Astrocyte of the hippocampus (primary cell): ENCODE data around the gene CD151.
A peak's percentile ranks its signal among the peaks of the same experiment; 100 is the strongest.

Source experiments
- DNase-seq: peaks from one replicate; pipeline ENCODE4 v3.0.0; 2011; ENCODE audit warnings: low read depth, low spot score

CD151 gene

DNA sequence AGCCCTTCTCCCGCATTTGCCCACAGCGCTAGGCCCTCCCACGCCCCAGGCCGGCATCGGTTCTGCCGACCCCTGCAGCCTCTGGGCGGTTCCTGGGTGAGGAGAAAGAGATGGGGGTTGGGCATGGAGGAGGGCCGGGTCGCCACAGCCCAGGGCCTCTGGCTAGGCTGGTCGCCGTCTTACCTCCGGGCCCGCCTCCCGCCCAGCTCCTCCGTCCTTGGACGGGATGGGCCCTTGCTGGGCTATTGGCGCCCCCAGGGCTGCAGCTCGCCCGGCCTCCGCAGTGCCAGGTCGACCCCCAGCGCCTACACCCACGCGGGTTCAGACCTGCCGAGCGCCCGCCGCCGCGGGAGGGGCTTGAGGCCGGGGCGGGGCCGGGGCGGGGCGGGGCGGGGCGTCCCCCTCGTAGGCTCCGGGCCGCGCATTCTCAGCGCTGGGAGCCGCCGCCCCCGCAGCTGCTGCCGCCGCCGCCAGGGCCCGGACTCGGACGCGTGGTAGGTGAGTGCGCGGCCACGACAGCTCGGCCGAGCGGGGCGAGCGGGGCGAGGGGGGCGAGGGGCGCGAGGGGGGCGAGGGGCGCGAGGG is at the start of gene CD151:
CD151 (plus strand) TSS at position 424 of the 585 bp plus-strand sequence. CDS start 3,118 bp downstream, outside the sequence.
- peak; percentile 86 for DNase-seq

DNA sequence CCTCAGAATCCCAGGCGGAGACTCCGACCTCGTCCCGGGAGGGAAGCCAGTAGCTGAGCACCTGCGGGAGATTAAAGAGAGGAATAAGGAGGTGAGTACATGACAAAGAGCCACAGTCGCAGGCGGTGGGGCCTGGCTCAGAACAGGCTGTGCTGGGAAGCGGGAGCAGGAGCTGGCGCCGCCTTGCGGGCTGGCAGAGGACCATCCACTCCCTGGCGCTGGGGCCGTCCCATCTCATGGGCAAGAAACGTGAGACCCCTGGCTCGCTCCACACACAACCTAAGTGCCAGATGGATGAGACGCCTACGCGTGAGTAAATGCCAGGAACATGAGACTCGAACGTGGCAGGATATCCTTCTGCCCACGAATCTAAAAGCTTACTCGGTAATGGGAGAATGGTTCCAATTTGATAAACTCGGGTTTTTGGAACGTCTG is 49.2 kb upstream of the CD151 start:
- peak; percentile 94 for DNase-seq

DNA sequence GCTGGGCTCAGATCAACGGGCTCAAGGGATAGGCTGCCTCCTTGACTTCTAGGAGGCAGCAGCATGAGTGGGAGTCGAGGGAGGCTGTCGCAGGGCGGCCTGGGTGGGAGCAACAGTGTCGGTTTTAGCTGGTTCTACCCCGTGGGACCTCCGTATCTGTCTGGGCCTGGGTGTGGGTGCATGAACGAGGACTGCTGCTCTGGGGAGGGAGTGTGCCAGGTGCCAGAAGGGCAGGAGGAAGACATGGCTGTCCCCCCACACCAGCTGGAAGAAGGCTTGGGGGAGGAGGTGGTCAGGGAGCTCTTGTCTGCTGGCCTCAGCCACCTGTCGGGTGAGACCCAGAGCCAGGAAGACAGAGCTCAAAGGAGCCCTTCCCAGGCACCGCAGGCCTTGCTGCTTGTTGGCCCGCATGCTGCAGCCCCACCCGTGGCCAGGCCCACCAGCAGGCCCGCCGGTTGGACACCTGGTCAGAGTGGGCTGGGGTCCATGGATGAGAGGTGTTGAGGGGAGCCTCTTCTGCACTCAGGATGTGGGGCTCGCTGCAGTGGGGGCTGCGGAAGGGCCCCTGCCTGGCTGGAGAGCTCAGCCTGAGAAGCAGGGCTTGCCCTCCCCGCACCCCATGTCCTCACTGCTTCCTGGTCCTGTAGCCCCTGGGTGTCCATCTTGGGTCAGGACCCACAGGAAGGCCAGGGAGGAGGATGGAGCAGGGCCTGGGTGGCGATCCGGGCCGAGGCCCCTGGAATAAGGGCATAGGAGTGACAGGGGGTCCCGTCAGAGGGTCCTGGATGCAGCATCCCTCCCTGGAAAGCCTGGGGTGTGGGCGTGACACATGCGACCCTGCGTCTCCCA is 46.3 kb upstream of the CD151 start:
- DNase-seq, result no peak

DNA sequence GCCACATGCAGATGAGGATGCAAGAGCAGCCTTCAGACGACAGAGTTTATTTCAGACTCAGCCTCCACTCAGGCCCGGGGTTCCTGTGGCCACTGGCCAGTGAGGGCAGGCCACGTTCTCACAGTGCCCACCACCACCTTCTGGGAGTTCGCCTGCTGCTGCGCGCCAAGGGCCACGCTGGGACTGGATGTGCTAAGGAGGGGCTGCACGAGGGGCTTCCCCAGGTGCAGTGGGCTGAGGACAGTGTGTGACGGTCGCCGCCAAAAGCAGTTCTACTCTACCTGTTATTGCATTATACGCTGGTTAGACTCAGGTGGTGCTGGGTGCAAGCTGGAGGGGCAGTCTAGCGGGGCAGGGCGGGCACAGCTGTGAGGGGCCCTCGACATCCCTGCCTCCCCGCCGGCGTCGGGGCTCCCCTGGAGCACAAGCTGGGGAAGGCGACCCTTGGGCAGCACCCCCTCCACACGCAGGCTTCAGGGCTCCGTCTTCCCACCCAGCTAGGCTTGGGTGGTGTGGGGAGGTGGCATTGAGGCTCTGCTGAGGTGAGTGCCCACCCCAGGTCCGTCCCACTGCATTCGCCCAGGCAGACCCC is 45.6 kb upstream of the CD151 start:
- DNase-seq, result no peak

DNA sequence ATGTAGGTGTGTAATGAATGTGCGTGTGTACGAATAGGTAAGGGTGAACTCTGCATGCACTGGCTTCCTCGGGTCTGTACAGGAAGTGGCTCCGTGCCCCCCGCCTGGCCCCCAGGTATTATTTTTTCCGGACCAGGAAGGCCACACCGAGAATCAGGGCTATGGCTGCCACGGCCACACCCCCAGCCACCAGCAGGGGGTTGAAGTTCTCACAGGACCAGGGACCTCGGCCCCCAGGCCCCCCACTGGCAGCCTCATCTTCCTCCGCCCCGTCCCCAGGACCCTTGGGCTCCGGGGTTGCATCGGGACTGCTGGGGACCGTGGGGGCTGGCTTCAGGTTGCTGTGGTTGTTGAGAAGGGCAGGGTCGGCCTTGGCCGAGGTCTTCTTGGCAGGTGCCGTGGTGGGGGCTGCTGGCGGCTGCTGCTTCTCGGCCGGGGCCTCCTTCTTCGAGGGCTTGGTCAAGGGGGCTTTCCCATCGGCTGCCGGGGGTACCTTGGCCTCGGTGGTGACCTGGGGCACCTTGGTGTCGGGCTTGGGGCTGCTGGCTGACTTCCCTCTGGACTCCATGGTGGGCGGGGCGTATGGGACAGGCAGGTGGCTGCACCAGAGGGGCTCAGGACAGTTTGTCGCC is 44.6 kb upstream of the CD151 start:
- no peak for DNase-seq

DNA sequence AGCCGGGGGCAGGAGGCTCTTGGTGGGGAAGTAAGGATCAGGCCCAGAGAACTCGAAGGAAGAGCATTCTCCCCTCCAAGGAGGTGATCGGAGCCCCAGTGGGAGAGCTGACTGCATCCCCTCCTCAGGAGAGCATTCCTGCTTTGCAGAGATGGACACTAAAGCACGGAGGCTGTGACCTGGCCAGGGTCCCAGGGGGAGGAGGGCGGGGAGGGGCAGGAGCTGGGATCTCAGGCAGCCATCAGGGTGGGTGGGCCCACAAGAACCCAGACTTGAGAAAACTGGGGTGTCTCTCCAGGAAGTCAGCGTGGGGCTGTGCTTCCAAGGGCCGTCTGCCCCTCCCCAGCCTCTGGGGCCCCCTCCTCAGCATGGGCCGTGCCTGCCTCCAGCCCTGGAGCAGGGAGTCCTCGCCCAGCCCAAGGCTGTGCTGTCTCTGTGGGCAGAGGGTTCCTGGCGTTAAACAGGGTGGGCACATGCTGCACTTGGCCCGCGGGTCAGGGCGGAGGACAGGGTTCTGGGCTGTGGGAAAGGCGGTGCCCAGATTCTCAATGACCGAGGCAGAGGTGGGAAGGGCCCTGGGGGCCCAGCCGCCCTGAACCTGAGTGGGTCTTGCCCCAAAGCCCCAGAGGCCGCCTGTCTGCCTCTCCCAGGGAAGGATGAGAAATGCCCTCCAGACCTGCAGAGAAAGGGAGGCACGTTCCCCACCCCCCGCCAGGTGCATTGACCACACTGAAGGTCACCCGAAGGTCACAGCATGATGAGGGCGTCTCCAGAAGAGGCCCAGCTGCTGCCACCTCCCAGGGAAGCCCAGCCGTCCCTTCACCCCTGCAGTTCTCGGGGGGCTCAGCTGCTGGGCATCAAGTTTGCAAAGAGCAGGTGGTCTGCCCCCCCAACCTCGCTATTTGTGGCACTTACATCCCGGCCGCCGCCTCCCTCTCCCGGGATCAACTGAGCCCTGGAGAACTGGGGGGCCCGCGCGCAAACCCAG is 43.5 kb upstream of the CD151 start:
- no peak for DNase-seq

DNA sequence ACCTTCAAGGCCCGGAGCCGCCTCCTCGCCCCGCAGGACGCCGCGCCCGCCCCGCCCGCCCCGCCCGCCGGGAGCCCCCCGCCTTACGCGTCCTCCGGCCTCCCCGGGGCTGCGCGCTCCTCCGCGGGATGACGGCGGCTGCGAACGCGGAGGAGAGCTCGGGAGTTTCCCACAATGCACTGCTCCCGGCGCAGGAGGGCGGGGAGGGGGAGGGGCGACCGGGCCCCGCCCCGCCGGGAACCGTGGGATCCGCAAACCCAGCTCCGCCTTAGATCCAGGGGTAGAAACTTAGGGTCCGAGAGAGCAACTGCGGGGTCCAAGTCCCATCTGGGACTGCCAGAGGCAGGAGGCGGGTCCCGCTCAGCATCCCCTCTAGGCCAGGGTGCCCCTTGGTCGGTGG is 42.8 kb upstream of the CD151 start, which contains the start of gene CEND1:
CEND1 (minus strand) TSS at position 148 of the 400 bp plus-strand sequence. CDS start 1,514 bp downstream, outside the sequence.
- peak; percentile 85 for DNase-seq

DNA sequence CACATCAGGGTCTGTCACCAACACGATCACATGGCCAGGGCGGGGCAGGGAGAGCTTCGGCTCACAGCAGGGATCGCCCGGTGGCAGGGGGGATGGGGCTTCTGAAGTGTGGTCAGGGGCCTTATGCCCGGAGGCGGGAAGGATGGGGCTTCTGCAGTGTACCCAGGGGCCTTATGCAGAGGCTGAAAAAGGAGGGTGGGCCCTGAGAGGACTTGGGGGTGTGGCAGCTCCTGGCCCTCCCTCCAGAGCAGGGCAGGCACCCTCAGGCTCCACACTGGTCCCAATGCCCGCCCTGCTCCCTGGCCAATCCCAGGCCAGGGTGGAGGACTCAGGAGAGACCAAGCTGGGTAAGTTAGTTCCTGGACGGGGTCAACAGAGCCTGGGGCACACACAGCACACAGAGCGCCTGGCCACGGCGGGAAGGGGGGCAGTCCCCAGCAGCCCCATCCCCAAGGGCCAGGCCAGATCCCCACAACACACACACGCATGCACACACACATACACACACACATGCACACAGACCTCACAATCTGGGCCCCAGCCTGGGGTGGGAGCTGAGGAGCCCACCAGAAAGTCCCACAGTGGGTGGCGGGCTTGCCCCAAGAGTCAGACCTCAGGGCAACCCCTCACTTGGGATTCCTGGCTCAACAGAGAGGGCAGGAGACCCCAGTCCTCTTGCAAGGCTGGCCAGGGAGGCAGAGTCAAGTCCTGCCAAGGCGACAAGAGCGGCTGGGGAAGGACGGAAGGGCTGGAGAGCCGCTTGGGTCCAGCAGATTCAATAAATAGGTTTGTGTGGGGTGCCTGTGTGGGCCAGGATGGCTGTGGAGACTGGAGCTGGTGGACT is 41.8 kb upstream of the CD151 start:
- peak; percentile 38 for DNase-seq

DNA sequence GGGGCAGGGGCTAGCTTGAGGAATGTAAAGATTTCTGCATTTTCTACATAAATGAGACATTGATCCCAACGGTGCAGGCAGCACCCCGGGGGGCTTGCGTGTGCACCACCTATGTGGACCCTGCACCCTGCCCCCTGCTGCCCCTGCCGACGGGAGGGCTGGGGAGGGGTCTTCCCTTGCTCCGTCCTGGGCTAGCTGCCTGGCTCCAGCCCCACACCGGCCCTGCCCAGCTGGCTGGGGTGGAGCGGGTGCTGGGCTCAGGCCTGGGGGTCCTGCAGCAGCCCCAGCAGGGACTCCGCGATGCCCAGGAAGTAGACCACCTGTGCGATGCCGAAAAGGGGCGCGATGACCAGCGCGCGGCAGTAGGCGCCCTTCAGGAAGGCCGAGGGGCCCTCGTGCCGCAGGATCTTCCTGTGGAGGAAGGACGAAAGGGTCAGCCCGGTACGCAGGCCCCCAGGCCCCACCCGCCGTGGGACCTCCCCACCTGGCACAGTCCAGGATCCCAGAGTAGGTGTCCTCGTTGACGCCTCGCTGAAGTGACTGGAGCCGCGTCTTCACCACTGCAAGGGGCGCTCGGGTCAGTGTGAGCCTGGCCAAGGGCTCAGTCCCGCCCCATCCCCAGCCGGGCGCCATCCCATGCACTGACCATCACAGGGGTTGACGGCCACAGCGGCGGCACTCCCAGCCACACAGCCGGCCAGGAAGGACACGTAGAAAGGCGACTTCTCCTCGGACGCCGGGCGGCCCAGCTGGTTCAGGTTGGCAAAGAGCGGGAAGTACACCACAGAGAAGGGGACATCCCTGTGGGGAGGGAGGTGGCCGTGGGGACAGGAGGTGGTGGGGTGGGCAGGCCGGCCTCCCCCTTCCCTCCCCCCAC is 40.9 kb upstream of the CD151 start:
- DNase-seq, result no peak

DNA sequence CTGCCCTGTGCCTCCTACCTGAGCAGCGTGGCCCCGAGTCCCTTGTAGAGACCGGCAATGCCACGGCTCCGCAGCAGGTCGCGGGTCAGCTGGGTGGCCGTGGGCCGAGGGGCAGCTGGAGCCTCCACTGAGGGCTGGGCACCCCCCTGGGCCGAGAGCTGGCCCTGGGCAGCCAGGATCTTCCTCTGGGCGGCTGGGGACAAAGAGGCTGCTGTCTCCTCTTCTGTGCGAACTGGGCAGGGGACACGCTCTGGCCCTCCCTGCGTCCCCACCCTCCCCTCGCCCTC is 40.3 kb upstream of the CD151 start:
- DNase-seq, result no peak

DNA sequence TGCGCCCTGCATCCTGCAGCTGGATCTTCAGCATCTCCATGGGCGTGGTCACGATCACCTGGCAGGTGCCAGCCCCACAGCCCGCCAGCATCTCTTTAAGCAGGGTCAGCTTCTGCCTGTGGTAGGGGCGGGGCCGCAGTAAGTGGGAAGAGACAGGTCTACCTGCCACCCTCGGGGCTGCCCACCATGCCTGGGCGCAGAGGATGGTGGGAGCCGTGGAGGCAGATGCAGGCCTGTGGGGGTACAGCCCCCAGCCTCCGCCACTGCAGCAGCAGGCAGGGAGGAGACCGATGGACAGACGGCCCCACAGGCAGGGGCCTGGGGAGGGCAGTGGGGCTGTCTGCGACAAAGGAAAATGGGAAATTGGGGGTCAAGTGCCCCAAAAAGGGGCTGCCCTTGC is 39.9 kb upstream of the CD151 start:
- no peak for DNase-seq

DNA sequence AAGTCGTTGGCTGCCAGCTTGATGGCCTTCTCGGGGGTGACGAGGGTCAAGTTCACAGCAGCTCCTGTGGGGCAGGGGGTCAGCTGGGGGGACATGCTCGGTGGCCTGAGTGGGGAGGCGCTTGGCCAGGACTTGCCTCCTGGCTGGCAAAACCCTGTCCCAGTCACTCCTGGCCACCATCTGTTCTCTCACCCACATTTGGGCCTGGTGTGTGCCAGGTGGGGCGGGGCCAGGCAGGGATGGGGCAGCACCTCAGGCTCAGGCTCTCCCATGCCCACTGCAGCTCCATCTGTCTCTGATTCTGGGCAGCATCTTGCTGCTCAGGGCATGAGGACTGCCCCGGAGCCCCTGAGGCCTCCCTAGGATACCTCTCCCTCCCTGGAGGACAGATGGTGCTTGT is 39.2 kb upstream of the CD151 start:
- DNase-seq, result no peak

DNA sequence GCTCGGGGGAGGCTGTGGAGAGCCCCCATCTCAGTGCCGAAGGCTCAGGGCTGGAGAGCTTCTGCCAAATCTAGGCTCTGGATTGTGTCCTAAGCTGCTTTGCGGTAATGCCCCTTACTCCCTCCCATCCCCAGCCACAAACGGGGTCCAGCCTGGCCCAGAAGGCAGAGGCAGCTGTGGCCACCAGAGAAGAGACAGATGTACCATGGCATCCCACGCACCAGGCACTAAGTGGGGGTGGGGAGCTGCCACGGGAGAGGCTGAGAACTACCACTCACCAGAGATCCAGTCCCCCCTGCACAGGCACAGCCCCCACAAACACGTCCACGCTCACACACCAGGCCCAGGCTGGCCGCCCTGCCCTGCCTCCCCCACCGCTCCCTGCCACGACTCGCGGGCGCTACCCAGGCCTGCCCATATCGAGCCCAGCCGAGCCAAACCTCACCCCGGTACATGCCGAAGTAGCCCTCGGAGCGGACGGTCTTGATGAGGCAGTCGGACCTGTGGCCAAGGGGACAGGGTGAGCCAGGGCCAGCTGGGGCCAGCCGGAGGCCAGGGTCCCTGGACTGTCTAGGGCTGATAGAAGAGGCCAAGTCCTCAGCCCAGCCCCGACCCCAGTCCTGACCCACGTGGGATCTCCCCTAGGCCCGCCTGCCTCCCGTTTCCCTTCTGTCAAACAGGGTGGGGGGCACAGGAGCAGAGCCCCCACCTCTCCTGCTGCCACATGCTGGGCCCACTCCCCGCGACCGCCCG is 38.6 kb upstream of the CD151 start:
- DNase-seq, result no peak

DNA sequence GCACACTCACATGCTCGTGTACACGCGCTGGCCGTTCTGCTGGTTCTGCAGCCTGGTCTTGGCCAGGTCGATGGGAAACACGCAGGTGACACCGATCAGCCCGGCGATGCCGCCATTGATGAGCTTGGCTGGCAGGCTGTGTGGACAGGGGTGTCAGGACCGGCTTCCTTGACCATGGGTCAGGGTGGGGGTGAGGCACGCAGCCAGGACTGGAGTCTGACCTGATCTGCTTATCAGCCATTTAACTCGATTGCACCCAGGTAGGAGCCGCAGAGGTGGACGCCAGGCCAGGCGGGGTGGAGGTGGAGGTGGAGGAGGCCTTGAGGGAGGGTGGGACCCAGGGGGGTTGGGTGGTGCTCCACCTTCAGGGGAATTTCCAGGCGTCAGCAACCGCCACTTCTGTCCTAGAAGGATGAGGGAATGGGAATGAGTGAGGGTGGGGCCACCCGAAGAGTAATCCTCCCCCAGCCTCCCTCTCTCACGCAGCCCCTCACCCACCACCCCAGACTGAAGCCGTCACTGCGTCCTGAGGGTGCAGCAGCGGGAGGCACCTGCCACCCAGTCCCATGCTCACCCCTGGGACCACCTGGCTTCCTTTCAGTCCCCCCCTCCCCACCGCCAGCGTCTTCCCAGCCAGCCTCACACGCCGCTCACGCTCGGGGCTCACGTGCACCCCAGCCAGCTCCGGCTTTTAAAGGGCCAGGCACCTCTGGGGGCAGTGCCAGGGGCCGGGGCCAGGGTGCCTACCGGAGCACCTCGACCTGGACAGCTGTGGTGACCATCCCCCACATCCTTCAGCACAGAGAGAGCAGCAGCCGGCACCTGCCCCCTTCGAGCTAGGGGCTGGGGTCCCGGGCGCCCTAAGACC is 37.8 kb upstream of the CD151 start:
- no peak for DNase-seq

DNA sequence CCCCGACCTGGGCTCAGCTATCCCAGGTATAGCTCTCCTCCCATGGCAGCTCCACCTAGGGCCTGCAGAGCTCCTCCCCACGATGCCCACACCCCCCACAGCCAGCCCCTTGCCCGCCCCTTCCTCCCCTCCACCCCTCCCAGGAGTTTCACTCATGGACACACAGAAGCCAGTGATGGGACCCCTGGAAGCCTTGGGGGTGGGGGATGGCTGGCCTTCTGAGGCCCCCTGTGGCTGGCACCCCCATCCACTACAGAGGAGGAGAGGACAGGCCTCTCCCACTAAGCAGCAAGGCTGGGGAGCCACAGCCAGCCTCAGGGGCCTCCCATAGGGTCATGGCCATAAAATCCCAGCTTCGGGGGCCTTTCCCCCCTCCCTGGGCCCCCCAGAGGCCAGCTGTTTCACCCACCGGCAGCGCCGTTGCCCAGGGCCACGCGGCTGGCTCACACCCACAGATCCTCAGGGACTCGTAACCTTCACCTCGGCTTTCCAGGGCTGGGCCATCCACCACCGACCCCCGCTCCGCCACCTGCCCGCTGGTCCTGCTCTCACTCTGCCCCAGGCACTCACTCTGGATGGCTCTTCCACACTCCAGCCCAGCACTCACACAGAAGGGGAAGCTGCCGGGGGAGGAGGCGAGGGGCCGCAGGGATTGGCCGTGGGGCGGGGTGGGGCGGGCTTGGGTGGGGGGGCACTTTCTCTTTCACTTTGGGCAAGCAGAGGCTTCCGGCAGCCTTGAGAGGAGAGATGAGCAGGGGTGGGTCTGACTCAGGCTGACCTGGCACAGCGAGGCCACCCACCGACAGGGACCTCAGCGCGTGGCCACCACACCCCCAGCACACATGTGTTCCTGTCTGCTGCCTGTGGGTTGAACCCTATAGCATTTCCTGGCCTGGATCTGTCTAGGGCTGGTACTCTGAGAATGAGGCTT is 36.9 kb upstream of the CD151 start:
- DNase-seq, result peak; percentile 85

DNA sequence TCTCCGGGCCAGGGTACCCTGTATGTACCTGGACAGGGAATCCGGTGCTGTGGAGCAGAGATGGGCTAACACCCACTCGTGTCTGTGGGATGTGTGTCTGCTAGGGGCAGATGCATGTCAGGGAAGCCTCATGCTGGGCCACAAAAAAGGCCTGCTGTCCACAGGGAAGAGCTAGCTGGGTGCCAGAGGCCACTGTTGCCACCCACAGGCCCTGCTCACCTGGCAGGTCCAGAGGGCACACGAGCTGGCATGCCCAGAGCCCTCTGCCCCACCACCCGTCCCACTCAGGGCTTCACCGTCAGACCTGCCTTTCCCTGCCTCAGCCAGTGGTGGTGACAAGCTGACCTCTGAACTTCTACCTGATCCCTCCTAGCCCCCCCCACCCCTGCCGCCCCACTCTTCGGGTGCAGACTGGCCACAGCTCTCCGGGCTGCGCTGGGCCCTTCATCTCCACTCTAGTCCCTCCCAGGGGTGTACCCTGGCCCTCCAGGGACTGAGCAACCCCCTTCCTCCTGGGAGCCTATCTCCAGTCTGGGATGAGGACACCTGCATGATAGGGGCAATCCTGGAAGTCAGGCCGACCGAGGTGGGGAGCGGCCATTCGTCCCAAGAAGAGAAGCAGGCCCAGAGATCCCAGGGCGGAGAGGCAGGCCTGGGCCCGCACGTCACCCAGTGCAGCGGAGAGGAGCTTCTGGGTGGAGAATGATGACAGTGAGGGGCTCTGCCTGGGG is 36.0 kb upstream of the CD151 start:
- no peak for DNase-seq
